ENCODE results near the gene OXER1.

OXER1 gene

DNA sequence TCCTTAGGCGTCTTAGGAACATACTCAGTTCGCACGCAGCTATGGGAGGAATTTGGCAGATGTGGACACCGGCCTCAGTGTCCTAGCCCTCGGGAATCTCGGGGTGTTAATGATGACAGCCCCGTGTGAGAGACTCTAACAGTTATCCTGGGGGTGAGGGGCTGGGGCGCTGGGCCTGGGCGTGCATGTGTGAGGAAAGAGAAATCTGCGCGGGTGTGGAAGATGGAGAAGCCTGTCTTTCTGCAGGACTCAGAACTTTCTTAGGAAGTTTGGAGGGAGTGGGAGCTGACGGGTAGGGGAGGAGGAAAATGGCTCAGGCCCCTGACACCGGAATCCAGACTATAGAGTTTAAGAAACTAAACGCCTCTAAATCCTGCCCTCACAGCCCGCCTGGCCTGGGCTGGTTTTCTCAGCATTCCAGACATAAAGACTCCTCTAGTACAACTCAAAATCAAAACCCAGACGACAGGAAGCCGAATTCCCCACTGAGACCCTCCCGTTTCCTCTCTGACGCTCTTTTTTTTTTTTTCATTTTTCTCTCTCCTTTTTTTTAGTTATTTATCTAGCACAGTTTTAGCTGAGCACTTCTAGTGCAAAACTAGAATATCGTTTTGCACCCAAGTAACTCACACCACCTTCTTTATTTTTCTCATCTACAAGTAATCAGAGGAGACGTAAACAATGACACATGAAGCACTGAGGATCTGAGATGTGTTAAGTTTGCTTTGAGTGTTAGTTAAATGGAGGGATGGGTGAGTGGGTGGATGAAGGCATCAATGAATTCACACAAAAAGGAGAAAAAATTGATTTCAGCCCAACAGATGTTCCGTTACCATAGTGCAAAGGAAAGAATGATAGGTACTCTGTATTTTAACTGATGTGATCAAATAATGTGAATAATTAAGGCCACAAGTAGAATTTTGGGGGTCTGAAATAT lies 29.7 kb upstream of the OXER1 start:
- Histone ChIP-seq H3K4me3 (ENCODE audit: low read depth, low read length) (peak overlapping the region; percentile 80), H3K27ac (ENCODE audit: low read depth, low read length) (peak overlapping the region; percentile 59), H3K9me3 (ENCODE audit: control insufficient read depth, insufficient read depth, low read length) (no peaks in the 10 kb centered on the region), H3K9ac (ENCODE audit: low read depth, low read length) (peak overlapping the region; percentile 67), H3K4me1 (ENCODE audit: control insufficient read depth, insufficient read depth, low read length) (peaks cover 18% of the 10 kb centered on the region), H3K36me3 (ENCODE audit: control insufficient read depth, insufficient read depth, low read length) (no peaks in the 10 kb centered on the region), H3K27me3 (ENCODE audit: control insufficient read depth, insufficient read depth, low read length) (peaks cover 33% of the 10 kb centered on the region)

DNA sequence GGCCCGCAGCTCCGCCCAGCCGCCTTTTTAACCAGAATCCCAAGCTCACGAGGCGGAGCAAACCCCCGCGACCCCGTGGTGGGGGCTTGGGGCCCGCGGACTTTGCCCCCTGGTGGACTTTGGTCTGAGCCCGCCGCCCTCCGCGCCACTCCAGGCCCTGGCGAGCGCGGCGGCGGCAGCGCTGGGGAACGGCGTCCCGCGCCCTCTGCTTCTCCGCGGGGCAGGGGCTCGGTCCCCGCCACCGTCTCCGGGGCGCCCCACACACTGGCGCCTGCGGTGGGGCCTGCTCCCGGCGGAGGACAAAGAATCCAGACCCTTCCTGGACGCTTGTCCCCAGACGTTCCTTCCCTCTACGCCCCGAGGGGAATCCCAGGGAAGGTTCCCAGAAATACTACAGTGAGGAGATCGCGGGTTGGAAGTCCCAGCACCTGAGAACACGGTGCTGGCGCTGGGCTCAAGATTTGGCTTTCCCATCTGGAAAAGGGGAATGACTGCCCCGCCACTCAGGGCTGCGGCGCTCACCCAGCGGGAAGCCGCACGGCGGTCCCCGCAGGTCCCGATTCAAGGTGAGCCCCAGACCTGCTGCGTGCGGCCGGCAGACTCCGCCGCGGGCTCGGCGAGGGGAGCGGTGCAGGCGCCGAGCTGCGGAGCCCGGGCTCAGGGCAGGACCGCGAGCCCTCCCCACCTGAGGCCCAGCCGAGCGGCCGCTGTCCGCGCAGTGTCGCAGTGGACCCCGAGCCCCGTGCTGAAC lies 28.8 kb upstream of the OXER1 start, which contains the start of gene HAAO:
Gene HAAO, minus strand, starts transcription at position 1 of the 751 bp plus-strand sequence. CDS start 47 bp downstream, outside the sequence.
- H3K9ac ChIP-seq (ENCODE audit: low read depth, low read length) = peak within 1 kb of the TSS; percentile 67
- H3K4me3 ChIP-seq (ENCODE audit: low read depth, low read length) = peak within 1 kb of the TSS; percentile 80
- peaks cover 18% of the 10 kb centered on the region for H3K4me1 ChIP-seq (ENCODE audit: control insufficient read depth, insufficient read depth, low read length)
- H3K9me3 ChIP-seq (ENCODE audit: control insufficient read depth, insufficient read depth, low read length) = no peaks in the 10 kb centered on the region
- H3K27ac ChIP-seq (ENCODE audit: low read depth, low read length) = peak within 1 kb of the TSS; percentile 59
- H3K27me3 ChIP-seq (ENCODE audit: control insufficient read depth, insufficient read depth, low read length) = peaks cover 33% of the 10 kb centered on the region
- H3K36me3 ChIP-seq (ENCODE audit: control insufficient read depth, insufficient read depth, low read length) = no peaks in the 10 kb centered on the region

DNA sequence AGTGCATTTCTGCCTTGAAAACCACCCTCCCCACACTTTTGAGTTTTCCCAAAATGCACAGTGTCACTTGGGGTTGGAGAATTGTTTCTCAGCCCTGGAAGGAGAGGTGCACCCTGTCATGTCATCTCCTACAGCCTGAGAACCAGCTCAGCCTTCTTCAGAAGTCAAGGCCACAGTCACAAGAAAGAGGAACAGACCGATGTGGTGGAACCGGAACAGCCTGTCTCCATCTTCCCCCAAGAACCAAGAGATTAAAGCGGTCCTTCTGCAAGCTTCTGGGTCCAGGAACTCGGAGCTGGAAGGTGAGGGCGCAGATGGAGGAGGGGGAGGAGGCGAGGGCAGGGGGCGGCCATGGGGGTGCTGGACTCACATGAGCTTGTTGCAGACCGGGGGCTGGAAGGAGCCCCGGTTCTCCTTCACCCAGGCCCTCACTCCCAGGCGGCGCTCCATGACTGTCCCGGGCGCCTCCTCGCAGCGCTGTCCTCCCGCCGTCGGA lies 28.2 kb upstream of the OXER1 start:
- no peaks in the 10 kb centered on the region for H3K9me3 ChIP-seq (ENCODE audit: control insufficient read depth, insufficient read depth, low read length)
- peaks cover 18% of the 10 kb centered on the region for H3K4me1 ChIP-seq (ENCODE audit: control insufficient read depth, insufficient read depth, low read length)
- H3K4me3 ChIP-seq (ENCODE audit: low read depth, low read length) = peak overlapping the region; percentile 80
- H3K27me3 ChIP-seq (ENCODE audit: control insufficient read depth, insufficient read depth, low read length) = peaks cover 33% of the 10 kb centered on the region
- peak overlapping the region; percentile 67 for H3K9ac ChIP-seq (ENCODE audit: low read depth, low read length)
- no peaks in the 10 kb centered on the region for H3K36me3 ChIP-seq (ENCODE audit: control insufficient read depth, insufficient read depth, low read length)
- no peak overlapping the region for H3K27ac ChIP-seq (ENCODE audit: low read depth, low read length)

DNA sequence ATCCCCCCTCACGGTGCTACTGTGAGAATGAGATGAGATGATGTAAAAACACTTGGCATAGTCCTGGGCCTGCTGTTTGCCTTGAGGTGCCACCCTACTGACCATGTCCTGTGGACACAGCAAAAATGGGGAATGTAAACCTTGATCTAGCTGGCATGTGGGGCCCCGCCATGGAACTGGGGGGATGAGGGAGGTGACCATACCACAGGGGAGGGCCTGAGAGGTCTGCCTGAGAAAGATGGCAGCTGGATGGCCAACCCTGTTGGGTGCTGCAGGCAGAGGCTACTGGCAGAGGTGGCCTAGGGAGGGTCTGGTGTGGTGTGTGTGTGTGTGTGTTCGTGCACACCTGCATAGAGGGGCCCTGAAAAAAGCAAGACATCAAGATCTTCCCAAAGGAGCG lies 27.7 kb upstream of the OXER1 start:
- no peak overlapping the region for H3K9ac ChIP-seq (ENCODE audit: low read depth, low read length)
- peaks cover 33% of the 10 kb centered on the region for H3K27me3 ChIP-seq (ENCODE audit: control insufficient read depth, insufficient read depth, low read length)
- no peaks in the 10 kb centered on the region for H3K9me3 ChIP-seq (ENCODE audit: control insufficient read depth, insufficient read depth, low read length)
- no peaks in the 10 kb centered on the region for H3K36me3 ChIP-seq (ENCODE audit: control insufficient read depth, insufficient read depth, low read length)
- peaks cover 18% of the 10 kb centered on the region for H3K4me1 ChIP-seq (ENCODE audit: control insufficient read depth, insufficient read depth, low read length)
- peak overlapping the region; percentile 80; the same call in 1 of the 2 replicates for H3K4me3 ChIP-seq (ENCODE audit: low read depth, low read length)
- no peak overlapping the region for H3K27ac ChIP-seq (ENCODE audit: low read depth, low read length)

DNA sequence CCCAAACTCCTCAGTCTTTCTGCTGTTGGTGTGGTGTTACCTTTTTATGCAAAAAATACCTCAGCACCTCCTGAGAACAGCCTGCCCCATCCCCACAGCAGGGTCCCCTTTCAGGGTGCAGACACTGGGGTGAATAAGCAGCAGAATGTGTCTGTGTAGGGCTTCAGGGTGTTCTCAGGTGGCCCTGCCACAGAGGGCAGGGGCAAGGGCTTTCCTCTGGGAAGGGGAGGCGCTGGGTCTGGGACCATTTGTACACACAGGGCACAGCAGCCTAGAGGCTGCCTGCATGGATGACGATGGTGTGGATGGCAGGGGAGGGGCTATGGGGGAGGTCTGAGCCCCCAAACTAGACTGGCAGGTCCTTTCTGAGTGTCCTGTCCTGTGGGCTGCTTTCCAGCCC lies 25.8 kb upstream of the OXER1 start:
- H3K4me3 ChIP-seq (ENCODE audit: low read depth, low read length) = no peak overlapping the region
- H3K9me3 ChIP-seq (ENCODE audit: control insufficient read depth, insufficient read depth, low read length) = no peaks in the 10 kb centered on the region
- no peak overlapping the region for H3K9ac ChIP-seq (ENCODE audit: low read depth, low read length)
- no peaks in the 10 kb centered on the region for H3K36me3 ChIP-seq (ENCODE audit: control insufficient read depth, insufficient read depth, low read length)
- H3K4me1 ChIP-seq (ENCODE audit: control insufficient read depth, insufficient read depth, low read length) = peaks cover 17% of the 10 kb centered on the region
- H3K27me3 ChIP-seq (ENCODE audit: control insufficient read depth, insufficient read depth, low read length) = peaks cover 33% of the 10 kb centered on the region
- no peak overlapping the region for H3K27ac ChIP-seq (ENCODE audit: low read depth, low read length)

DNA sequence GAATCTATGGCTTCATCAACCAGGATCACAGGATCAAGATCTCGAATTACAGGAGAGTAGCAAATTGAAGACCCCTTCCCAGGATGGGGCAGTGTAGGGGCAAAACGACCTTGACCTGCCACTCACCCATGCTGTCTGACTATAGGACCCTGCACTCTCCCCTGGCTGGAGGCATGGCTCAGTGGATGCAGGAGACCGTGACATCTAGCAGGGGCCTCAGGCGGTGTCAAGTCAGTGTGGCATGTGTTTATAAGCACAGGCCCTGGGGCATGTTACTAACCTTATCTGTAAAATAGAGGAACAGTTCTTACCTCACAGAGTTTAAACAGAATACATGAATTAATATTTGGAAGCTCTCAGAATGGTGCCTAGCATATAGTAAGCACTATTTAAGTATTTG lies 24.9 kb upstream of the OXER1 start:
- no peak overlapping the region for H3K4me3 ChIP-seq (ENCODE audit: low read depth, low read length)
- H3K36me3 ChIP-seq (ENCODE audit: control insufficient read depth, insufficient read depth, low read length) = no peaks in the 10 kb centered on the region
- H3K27ac ChIP-seq (ENCODE audit: low read depth, low read length) = no peak overlapping the region
- H3K27me3 ChIP-seq (ENCODE audit: control insufficient read depth, insufficient read depth, low read length) = peaks cover 28% of the 10 kb centered on the region
- H3K9me3 ChIP-seq (ENCODE audit: control insufficient read depth, insufficient read depth, low read length) = no peaks in the 10 kb centered on the region
- H3K9ac ChIP-seq (ENCODE audit: low read depth, low read length) = no peak overlapping the region
- H3K4me1 ChIP-seq (ENCODE audit: control insufficient read depth, insufficient read depth, low read length) = peaks cover 8% of the 10 kb centered on the region

DNA sequence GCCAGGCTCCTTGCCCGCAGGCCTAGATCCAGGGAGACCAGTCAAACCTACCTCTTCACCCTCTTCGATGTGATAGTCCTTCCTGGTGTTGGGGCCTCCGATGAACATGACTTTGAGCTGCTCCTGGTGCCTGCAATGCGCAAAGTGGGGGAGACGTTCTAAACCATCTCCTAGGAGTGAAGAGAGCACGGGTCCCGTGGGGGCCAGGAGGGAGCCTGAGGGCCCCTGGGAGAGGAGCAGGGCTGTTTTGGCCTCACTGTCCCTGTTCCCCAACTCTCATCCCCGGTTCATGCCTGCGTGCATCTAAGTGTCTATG lies 24.5 kb upstream of the OXER1 start:
- no peak overlapping the region for H3K9ac ChIP-seq (ENCODE audit: low read depth, low read length)
- H3K36me3 ChIP-seq (ENCODE audit: control insufficient read depth, insufficient read depth, low read length) = no peaks in the 10 kb centered on the region
- H3K9me3 ChIP-seq (ENCODE audit: control insufficient read depth, insufficient read depth, low read length) = no peaks in the 10 kb centered on the region
- peaks cover 5% of the 10 kb centered on the region; the same call in 1 of the 2 replicates for H3K4me1 ChIP-seq (ENCODE audit: control insufficient read depth, insufficient read depth, low read length)
- peaks cover 26% of the 10 kb centered on the region for H3K27me3 ChIP-seq (ENCODE audit: control insufficient read depth, insufficient read depth, low read length)
- no peak overlapping the region for H3K27ac ChIP-seq (ENCODE audit: low read depth, low read length)
- no peak overlapping the region for H3K4me3 ChIP-seq (ENCODE audit: low read depth, low read length)

DNA sequence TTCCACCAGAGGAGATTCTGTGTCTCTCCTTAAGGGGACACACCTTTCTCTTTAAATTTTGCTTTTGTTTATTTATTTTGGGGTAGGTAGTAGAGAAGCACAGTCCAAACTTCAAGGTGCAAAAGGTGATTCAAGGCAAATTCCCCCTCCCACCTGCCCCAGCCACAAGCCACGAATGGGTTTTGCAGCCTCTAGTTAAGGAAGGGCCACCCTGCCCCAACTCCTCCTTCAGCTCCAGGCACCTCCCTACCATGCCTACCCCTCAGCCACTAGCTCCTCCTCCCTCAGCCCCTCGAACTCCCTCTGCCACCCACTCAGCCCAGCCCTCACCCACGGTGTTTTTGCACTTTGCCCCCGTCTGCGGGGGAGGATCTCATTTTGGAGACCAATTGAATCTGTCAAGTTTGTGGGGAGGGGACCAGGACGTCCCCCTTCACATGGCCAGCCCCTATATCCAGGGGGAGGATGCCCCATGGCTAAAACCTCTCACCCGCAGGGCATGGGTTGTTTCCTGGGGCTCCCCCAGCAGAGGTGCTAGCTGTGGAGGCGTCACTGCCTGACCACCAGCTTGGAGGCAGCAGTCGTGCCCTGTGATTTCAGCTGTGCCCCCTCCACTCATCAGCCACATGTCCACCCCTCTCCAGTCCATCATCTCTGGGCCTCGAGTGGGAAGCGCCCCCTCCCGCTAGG lies 24.0 kb upstream of the OXER1 start:
- Histone ChIP-seq H3K36me3 (ENCODE audit: control insufficient read depth, insufficient read depth, low read length) (no peaks in the 10 kb centered on the region), H3K4me1 (ENCODE audit: control insufficient read depth, insufficient read depth, low read length) (peaks cover 5% of the 10 kb centered on the region; the same call in 1 of the 2 replicates), H3K27ac (ENCODE audit: low read depth, low read length) (no peak overlapping the region), H3K9ac (ENCODE audit: low read depth, low read length) (no peak overlapping the region), H3K9me3 (ENCODE audit: control insufficient read depth, insufficient read depth, low read length) (no peaks in the 10 kb centered on the region), H3K4me3 (ENCODE audit: low read depth, low read length) (no peak overlapping the region), H3K27me3 (ENCODE audit: control insufficient read depth, insufficient read depth, low read length) (peaks cover 21% of the 10 kb centered on the region)

DNA sequence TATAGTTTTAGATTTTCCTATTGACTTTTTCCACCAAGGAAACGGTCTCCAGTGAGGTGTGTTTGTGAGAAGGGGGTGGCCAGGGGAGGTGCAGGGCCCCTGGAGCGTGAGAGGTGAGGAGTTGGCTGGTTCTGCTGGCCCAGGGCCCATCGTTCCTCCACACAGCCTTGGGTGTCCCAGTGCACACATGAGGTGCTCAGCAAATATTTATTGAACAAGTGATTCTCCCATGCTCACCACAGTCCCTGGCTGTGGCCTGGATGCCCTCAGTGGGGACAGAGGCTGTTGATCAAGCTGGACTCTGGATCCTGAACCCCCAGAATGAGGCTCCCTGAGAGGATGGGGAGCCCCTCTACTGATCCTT lies 23.5 kb upstream of the OXER1 start:
- no peaks in the 10 kb centered on the region for H3K9me3 ChIP-seq (ENCODE audit: control insufficient read depth, insufficient read depth, low read length)
- no peak overlapping the region for H3K9ac ChIP-seq (ENCODE audit: low read depth, low read length)
- H3K36me3 ChIP-seq (ENCODE audit: control insufficient read depth, insufficient read depth, low read length) = no peaks in the 10 kb centered on the region
- peaks cover 5% of the 10 kb centered on the region; the same call in 1 of the 2 replicates for H3K4me1 ChIP-seq (ENCODE audit: control insufficient read depth, insufficient read depth, low read length)
- no peak overlapping the region for H3K27ac ChIP-seq (ENCODE audit: low read depth, low read length)
- H3K27me3 ChIP-seq (ENCODE audit: control insufficient read depth, insufficient read depth, low read length) = peaks cover 15% of the 10 kb centered on the region
- H3K4me3 ChIP-seq (ENCODE audit: low read depth, low read length) = no peak overlapping the region

DNA sequence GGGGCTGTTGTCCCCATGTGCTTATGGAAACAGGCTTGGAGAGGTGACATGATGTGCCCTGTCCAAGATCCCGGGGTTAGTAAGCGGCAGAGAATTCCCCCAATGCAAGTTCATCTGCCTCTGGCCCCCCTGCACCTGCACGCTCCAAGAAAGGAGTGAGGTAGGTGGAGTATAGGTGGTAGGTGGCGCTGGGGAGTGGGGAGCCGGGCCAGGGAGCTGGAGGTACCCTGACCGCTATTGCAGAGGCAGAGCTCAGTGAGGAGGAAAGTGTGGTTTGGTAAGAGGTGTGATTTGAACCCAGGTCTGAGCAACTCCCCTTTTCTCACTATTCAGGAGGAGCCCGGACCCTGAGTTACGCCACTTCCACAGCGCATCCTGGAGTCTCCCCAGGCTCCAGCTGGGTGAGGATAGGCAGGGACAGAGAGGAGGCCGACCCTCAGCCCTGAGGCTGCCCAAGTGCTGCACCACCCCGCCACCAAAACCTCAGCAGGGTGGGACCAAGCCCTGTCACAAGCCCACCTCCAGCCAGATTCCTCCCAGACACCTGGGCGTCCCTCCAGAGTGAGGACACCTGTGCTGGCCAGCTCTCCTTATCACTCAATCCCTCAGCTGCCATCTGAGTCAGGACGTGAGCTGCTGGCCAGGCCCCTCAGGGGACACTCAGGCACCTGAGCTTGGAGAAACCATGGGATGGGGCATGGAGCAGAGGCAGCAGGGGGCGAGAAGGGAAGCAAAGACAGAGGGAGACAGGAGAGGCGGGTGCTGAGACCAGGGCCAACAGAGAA lies 22.8 kb upstream of the OXER1 start:
- Histone ChIP-seq H3K27me3 (ENCODE audit: control insufficient read depth, insufficient read depth, low read length) (peaks cover 11% of the 10 kb centered on the region), H3K36me3 (ENCODE audit: control insufficient read depth, insufficient read depth, low read length) (no peaks in the 10 kb centered on the region), H3K27ac (ENCODE audit: low read depth, low read length) (no peak overlapping the region), H3K4me3 (ENCODE audit: low read depth, low read length) (no peak overlapping the region), H3K9me3 (ENCODE audit: control insufficient read depth, insufficient read depth, low read length) (no peaks in the 10 kb centered on the region; the same call in 1 of the 2 replicates), H3K9ac (ENCODE audit: low read depth, low read length) (no peak overlapping the region), H3K4me1 (ENCODE audit: control insufficient read depth, insufficient read depth, low read length) (peaks cover 1% of the 10 kb centered on the region; the same call in 1 of the 2 replicates)
